Sigmoid colon (tissue), 7 donors: ENCODE results near the gene PON2. TPM values are rescaled to one million over a fixed set of nuclear protein-coding genes. Genes with fewer than 3 reads are reported as not detected.

Source experiments
- DNase-seq: peaks from one replicate; pipeline ENCODE4 v3.0.0-alpha.2; 2019
- H3K27ac ChIP-seq, 4 donors: fragments of 200-600 bp; sonication (generic); one replicate each; pipeline ENCODE4 v1.5.1; 2016 to 2019; ENCODE audit warnings: mild to moderate bottlenecking in 1 of 4
- H3K27me3 ChIP-seq, 3 donors: fragments of 200-600 bp; sonication (generic); one replicate each; pipeline ENCODE4 v1.5.1; 2019; ENCODE audit warnings: mild to moderate bottlenecking in 1 of 3
- H3K36me3 ChIP-seq, 4 donors: fragments of 200-600 bp; sonication (generic); one replicate each; pipeline ENCODE4 v1.5.1; 2016 to 2019
- H3K4me1 ChIP-seq, 4 donors: fragments of 200-600 bp; sonication (generic); one replicate each; pipeline ENCODE4 v1.5.1; 2017 to 2019
- H3K4me3 ChIP-seq, 4 donors: fragments of 200-600 bp; sonication (generic); one replicate each; pipeline ENCODE4 v1.5.1; 2017 to 2019; ENCODE audit warnings: mild to moderate bottlenecking in 2 of 4, moderate library complexity in 1 of 4
- H3K9me3 ChIP-seq, 4 donors: fragments of 200-600 bp in 3 of 4; sonication (generic) in 3 of 4; one replicate each; pipeline versions ENCODE4 v1.5.1 to v1.6.1; 2013 to 2019
- EP300 ChIP-seq, 4 donors: sonication (generic); formaldehyde crosslinking; IDR thresholded peaks; one replicate each; pipeline ENCODE4 v1.6.1; 2017; ENCODE audit warnings: antibody characterized with exemption in 4 of 4
- POLR2A ChIP-seq, 2 donors: fragments of 450-650 bp; IDR thresholded peaks; one replicate each; pipeline ENCODE4 v1.6.1; 2016; ENCODE audit warnings: antibody characterized with exemption in 2 of 2, mild to moderate bottlenecking in 2 of 2, moderate library complexity in 2 of 2
- POLR2AphosphoS5 ChIP-seq, 4 donors: sonication (generic); formaldehyde crosslinking; IDR thresholded peaks; one replicate each; pipeline ENCODE4 v1.6.1; 2017; ENCODE audit warnings: antibody characterized with exemption in 4 of 4
- WGBS, 2 donors: extraction: QIAGEN DNeasy Blood & Tissue Kit; methylation state at CpG; one replicate each; pipeline ENCODE4 v1.1.7; 2013; 5-methylcytosine and 5-hydroxymethylcytosine counted together
- intact Hi-C: fragments of 100-400 bp; cut with DNase I; formaldehyde crosslinking; loops from one replicate; pipeline ENCODE4 v1.15.1; 2023
- polyA plus RNA-seq, 3 donors: library from polyadenylated mRNA; stranded (reverse); fragments of 200-250 nt; gene quantifications; one replicate each; pipeline ENCODE4 v1.2.3, GENCODE V29; 2013
- total RNA-seq, 4 donors: library from RNA; depleted of rRNA; stranded (reverse); fragments of >200 nt; gene quantifications; one replicate each; pipeline ENCODE4 v1.1.0, GENCODE V29; 2016
- TF ChIP-seq, protein P1 (sequence below), 4 experiments: fragments of 450-650 bp in 3 of 4; fragments of 200-600 bp in 1 of 4; IDR thresholded peaks; one replicate each; pipeline ENCODE4 v1.5.1; 2016 to 2019; ENCODE audit warnings: antibody characterized with exemption in 4 of 4, mild to moderate bottlenecking in 3 of 4, moderate library complexity in 2 of 4
- donor health status: healthy with polysubstance abuse.
- donor health status: Bipolar disorder and iron deficiency.
- donor health status: healthy.

PON2 gene
- total and polyA plus RNA-seq, 7 donors, result 37.2 to 103 (median 79.1) TPM

DNA sequence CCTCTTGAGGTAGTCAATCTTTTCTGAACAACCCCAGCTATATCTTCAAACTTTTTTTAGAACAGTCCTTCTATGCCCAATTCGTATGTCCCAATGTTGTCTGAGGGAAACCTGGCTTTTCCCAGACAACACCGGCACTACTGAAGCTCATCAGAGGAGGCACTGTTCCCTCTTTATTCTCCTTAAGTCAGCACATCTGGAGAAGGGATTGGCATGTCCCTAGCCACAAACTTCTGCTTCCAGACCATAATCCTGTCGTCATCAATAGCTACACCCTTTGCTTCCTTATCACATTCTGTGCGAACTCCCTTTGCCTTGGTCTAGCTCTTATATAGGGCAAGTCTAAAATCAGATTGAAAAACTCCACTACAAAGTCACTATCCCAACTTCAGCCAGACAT, 61.5 kb downstream of the PON2 start:
- intact Hi-C loops, result no loop called here
- no peak overlapping the region for H3K4me3 ChIP-seq
- no peak for DNase-seq
- no peaks in the 10 kb centered on the region for H3K4me1 ChIP-seq
- H3K36me3 ChIP-seq, result no peaks in the 10 kb centered on the region
- no peaks in the 10 kb centered on the region for H3K27me3 ChIP-seq
- H3K27ac ChIP-seq, result no peak overlapping the region
- TF ChIP-seq POLR2A (IDR thresholded peaks at IDR 0.05) (no peak), EP300 (IDR thresholded peaks at IDR 0.05) (no peak), POLR2AphosphoS5 (IDR thresholded peaks at IDR 0.05) (no peak)
- TF ChIP-seq, protein P1, sequence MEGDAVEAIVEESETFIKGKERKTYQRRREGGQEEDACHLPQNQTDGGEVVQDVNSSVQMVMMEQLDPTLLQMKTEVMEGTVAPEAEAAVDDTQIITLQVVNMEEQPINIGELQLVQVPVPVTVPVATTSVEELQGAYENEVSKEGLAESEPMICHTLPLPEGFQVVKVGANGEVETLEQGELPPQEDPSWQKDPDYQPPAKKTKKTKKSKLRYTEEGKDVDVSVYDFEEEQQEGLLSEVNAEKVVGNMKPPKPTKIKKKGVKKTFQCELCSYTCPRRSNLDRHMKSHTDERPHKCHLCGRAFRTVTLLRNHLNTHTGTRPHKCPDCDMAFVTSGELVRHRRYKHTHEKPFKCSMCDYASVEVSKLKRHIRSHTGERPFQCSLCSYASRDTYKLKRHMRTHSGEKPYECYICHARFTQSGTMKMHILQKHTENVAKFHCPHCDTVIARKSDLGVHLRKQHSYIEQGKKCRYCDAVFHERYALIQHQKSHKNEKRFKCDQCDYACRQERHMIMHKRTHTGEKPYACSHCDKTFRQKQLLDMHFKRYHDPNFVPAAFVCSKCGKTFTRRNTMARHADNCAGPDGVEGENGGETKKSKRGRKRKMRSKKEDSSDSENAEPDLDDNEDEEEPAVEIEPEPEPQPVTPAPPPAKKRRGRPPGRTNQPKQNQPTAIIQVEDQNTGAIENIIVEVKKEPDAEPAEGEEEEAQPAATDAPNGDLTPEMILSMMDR (IDR thresholded peaks at IDR 0.05), result no peak
- WGBS, 2 donors, result 81 to 88% methylated on average over 4 of the region's 4 CpGs
- no peaks in the 10 kb centered on the region for H3K9me3 ChIP-seq

DNA sequence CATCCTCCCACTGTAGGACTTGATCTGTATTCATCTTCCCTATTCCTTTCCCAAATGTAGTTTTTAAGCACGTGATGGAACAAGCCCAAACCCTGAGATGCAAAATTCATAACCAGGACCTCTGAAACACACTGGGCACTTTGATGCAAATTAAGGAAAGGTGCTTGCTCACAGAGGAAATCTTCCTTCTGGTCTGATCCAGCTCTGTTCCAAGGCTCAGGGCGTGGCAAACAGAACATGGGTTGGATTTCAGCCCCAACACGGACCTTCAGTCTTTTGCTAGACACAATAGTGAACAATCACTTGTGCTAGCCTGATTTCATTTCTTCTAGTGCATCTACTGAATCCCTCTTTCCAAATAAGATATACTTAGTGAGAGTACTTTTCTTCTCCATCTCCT, 66.6 kb downstream of the PON2 start:
- TF ChIP-seq, protein P1 (IDR thresholded peaks at IDR 0.05), result no peak
- TF ChIP-seq POLR2AphosphoS5 (IDR thresholded peaks at IDR 0.05) (no peak), EP300 (IDR thresholded peaks at IDR 0.05) (no peak), POLR2A (IDR thresholded peaks at IDR 0.05) (no peak)
- 72 to 87% methylated on average over 3 of the region's 3 CpGs for WGBS, 2 donors

DNA sequence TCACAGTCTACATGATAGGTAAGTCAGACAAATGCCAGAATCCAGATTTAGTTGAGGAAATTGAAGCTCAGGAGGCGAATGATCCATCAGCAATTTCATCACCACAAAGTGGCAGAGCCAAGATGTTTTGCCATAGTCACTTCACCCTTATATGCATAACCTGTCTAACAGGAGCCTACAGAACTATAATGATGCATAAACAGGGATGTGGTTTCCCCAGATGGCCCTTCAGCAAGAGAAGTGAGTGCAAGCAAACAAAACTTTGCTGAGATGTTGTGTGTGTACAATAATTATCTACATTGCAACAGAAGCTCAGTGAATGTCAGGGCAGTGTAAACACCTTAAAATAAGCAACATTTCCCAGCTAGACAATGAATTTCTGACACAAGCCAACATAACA, 67.2 kb downstream of the PON2 start:
- no peak for TF ChIP-seq POLR2AphosphoS5 (IDR thresholded peaks at IDR 0.05)
- no peak for TF ChIP-seq POLR2A (IDR thresholded peaks at IDR 0.05)
- TF ChIP-seq EP300 (IDR thresholded peaks at IDR 0.05), result no peak
- TF ChIP-seq, protein P1 (IDR thresholded peaks at IDR 0.05), result no peak
- 81 to 92% methylated on average over 1 of the region's 1 CpG for WGBS, 2 donors
- Histone ChIP-seq H3K36me3 (no peaks in the 10 kb centered on the region), H3K27me3 (no peaks in the 10 kb centered on the region), H3K4me3 (no peak overlapping the region), H3K9me3 (no peaks in the 10 kb centered on the region), H3K27ac (no peak overlapping the region), H3K4me1 (no peaks in the 10 kb centered on the region)
- intact Hi-C loops, result no loop called here
- DNase-seq, result no peak

More for the DNA sequence above, 66.6 kb downstream of the PON2 start:
- no peak overlapping the region for H3K27ac ChIP-seq
- DNase-seq, result no peak
- intact Hi-C loops, result no loop called here
- no peaks in the 10 kb centered on the region for H3K36me3 ChIP-seq
- no peaks in the 10 kb centered on the region for H3K27me3 ChIP-seq
- no peaks in the 10 kb centered on the region for H3K4me1 ChIP-seq
- H3K9me3 ChIP-seq, result no peaks in the 10 kb centered on the region
- no peak overlapping the region for H3K4me3 ChIP-seq

DNA sequence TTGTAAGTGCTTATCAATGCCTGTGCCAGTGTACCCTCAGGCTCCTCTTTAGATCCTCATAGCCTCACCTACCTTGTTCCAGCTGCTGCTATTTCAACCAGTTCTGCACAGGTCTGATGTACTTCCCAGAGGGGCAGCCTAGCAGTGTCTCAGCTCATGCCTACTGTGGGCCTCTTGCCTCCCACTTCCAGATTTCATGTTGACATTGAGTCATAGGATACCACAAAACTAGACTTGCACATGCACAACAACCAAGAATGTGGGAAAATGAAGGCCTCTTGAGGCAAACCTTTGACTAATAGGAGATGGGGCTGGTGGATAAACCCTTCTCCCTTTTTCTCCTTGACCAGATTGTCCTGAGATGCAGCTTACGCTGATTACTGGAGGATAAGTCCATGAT, 69.7 kb downstream of the PON2 start:
- Histone ChIP-seq H3K27me3 (no peaks in the 10 kb centered on the region), H3K36me3 (no peaks in the 10 kb centered on the region), H3K4me3 (no peak overlapping the region), H3K4me1 (no peaks in the 10 kb centered on the region), H3K27ac (no peak overlapping the region), H3K9me3 (no peaks in the 10 kb centered on the region)
- intact Hi-C loops, result no loop called here
- TF ChIP-seq POLR2A (IDR thresholded peaks at IDR 0.05), result no peak
- no peak for TF ChIP-seq POLR2AphosphoS5 (IDR thresholded peaks at IDR 0.05)
- no peak for TF ChIP-seq EP300 (IDR thresholded peaks at IDR 0.05)
- TF ChIP-seq, protein P1 (IDR thresholded peaks at IDR 0.05), result no peak
- no peak for DNase-seq
- WGBS, 2 donors, result 94 to 100% methylated on average over 1 of the region's 1 CpG

DNA sequence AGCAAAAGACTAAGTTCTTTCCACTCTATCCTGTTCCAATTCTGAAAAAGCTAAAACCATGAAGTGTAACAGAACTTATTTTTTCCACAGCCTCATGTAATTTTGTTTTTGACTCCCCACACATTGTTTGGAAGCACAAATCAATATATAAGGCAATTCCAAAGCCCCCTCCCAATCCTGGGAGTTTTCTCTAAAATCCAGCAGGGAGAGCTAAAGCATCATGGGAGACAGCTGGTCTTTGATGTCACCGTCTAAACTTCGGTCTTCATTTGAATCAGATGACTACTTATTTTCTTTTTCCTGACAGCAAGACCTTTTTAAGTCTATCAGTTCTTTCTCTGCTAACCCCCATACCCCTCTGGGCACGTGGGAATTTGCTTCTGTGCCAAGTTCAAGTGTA, 77.2 kb downstream of the PON2 start:
- H3K4me3 ChIP-seq, result no peak overlapping the region
- peaks cover 0 to 4% (median 0%) of the 10 kb centered on the region in 4 donors for H3K9me3 ChIP-seq
- no peaks in the 10 kb centered on the region for H3K4me1 ChIP-seq
- no peak for DNase-seq
- H3K27me3 ChIP-seq, result no peaks in the 10 kb centered on the region
- no peak overlapping the region for H3K27ac ChIP-seq
- WGBS, 2 donors, result 33 to 48% methylated on average over 3 of the region's 3 CpGs
- intact Hi-C loops, result loop anchor here (10.0 kb wide), 1 partner anchor 117 kb away; no protein-coding TSS in a partner anchor
- TF ChIP-seq EP300 (IDR thresholded peaks at IDR 0.05), result no peak
- TF ChIP-seq POLR2AphosphoS5 (IDR thresholded peaks at IDR 0.05), result no peak
- TF ChIP-seq, protein P1 (IDR thresholded peaks at IDR 0.05), result no peak
- H3K36me3 ChIP-seq, result no peaks in the 10 kb centered on the region
